Measurements from ENCODE around the gene ZBTB46.

Gene ZBTB46

GRCh38 chr20:63744158-63744557, 86.9 kb downstream of the ZBTB46 start:
- DNase-seq: no peak

- DNase-seq: no peak
Measured at GRCh38 chr20:63743210-63743970, 87.7 kb downstream of the ZBTB46 start.

GRCh38 chr20:63742381-63743024, 88.6 kb downstream of the ZBTB46 start:
- DNase-seq: no peak

GRCh38 chr20:63741676-63742380, 89.2 kb downstream of the ZBTB46 start:
- DNase-seq: no peak

GRCh38 chr20:63741354-63741675, 89.7 kb downstream of the ZBTB46 start:
- no peak for DNase-seq

GRCh38 chr20:63740627-63741353, 90.3 kb downstream of the ZBTB46 start:
- peak; percentile 68 for DNase-seq

- no peak for DNase-seq
Measured at GRCh38 chr20:63740070-63740626, 90.9 kb downstream of the ZBTB46 start.

- peak; percentile 58 for DNase-seq
Measured at GRCh38 chr20:63739130-63740069, 91.7 kb downstream of the ZBTB46 start, which contains the start of gene SLC2A4RG. Gene SLC2A4RG, plus strand, starts transcription at chr20:63739776. Its CDS starts 137 bp downstream, at chr20:63739913.

- no peak for DNase-seq
Measured at GRCh38 chr20:63738687-63739129, 92.4 kb downstream of the ZBTB46 start.

- DNase-seq: no peak
Measured at GRCh38 chr20:63737945-63738686, 92.9 kb downstream of the ZBTB46 start.

GRCh38 chr20:63737695-63737944, 93.4 kb downstream of the ZBTB46 start:
- no peak for DNase-seq

- no peak for DNase-seq
Measured at GRCh38 chr20:63736893-63737694, 94.0 kb downstream of the ZBTB46 start.

GRCh38 chr20:63735859-63736718, 95.0 kb downstream of the ZBTB46 start, which contains the start of gene LIME1:
Gene LIME1, plus strand, starts transcription at chr20:63736664. Its CDS starts 886 bp downstream, at chr20:63737550.
- DNase-seq: no peak

DNA sequence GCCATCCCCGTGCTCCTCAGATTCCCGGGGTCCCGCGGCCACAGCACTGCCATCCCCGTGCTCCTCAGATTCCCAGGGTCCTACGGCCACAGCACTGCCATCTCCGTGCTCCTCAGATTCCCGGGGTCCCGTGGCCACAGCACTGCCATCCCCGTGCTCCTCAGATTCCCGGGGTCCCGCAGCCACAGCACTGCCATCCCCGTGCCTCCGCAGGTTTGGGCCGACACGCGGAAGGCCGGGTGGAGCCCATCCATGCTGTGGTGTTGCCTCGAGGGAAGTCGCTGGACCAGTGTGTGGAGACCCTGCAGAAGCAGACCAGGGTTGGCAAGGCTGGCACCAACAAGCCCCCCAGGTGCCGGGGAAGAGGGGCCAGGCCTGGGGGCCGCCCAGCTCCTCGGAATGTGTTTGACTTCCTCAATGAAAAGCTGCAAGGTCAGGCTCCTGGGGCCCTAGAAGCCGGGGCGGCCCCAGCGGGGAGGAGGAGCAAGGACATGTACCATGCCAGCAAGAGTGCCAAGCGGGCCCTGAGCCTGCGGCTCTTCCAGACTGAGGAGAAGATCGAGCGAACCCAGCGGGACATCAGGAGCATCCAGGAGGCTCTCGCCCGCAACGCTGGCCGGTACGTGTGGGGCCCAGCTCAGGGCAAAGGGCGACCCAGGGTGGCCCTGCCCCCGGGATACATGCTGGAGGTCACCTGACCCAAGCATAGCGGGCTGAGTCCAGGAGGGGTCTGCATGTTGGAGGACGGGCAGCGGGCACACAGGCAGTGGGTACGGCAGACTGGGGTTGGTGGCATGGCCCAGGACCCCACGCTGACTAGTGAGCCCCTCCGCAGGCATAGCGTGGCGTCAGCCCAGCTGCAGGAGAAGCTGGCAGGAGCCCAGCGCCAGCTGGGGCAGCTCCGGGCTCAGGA, 95.9 kb downstream of the ZBTB46 start:
- DNase-seq: no peak

DNA sequence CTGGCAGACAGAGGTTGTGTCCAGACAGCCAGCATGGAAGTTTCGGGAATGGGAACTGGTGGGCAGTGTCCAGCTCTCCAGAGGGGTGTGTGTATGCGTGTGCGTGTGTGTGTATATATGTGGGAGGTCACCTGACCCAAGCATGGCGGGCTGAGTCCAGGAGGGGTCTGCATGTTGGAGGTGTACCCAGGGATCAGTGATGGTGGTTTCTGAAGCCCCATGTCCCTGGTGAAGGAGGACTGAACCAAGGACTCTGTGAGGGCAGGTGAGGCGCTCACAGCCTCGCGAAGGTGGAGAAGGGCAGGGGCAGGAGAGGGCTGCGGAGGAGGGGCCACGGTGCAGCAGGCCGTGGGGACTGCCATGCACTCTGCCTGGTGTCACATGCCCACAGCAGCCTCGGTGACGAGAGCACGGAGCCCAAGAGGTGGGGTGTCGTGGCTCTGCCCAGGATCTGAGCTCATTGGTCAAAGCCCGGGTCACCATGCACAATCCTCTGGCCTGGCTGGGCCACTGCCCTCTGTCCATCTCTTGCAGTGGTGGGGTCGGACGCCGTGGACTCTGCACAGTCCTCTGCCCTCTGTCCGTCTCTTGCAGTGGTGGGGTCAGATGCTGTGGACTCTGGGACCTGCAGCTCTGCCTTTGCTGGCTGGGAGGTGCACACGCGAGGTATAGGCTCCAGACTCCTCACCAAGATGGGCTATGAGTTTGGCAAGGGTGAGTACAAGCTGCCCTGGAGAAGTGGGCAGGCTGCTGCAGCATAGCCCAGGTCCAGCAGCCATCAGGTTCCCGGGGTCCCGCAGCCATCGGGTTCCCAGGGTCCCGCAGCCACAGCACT, 96.7 kb downstream of the ZBTB46 start:
- DNase-seq: no peak

DNA sequence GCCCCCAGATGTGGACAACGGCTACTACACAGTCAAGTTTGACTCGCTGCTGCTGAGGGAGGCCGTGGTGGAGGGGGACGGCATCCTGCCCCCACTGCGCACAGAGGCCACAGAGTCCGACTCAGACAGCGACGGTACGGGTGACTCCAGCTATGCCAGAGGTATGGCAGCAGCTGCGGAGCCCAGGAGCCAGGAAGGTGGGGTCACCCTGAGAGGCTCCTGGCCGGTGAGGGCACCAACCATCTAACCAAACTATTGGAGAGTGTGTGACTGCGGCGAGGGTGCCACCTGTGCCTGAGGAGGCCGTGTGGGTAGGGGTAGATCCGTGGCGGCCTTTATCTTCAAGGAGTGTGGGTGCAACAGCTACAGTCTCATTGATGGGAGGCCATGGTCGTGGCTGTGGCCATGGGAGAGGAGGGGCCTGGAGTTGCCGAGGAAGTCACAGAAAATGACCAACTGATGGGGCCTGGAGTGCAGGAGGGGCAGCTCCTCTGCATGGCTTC, 97.4 kb downstream of the ZBTB46 start:
- DNase-seq: no peak

- DNase-seq: no peak
Measured at GRCh38 chr20:63733117-63733516, 97.9 kb downstream of the ZBTB46 start.
